Measurements from ENCODE around the gene ZBTB1. TPM values are rescaled to one million over a fixed set of nuclear protein-coding genes. Genes with fewer than 3 reads are reported as not detected.

ZBTB1 gene
- total RNA-seq, 1 experiment from 2014 or later, result 26.0 TPM

DNA sequence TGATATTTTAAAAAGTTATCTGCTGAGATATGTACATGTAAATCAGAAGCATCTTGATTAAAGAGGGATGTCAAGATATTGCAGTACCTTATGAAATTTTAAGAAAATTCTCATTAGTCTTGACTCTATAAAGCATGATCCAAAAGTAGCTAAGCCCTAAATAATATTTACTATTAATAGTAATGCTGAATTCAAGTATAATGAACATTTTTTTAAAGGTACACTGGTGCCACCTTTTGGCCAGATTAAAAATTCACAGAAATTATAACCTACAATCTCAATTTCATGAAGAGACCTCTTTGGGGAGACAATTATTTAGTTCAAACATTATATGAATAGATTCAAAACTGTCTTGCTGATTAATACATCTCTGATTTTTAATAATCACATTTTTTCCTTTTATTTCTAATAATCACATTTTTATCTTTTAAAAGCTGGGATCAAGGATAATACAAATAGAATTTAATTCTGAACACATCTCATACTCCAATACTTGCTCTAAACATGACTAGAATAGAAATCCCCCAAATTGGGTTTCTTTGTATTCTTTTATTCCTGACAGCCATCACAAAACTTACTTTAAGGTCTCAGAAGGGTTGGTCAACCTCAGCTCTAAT is 25.8 kb upstream of the ZBTB1 start:
- Histone ChIP-seq H3K9me2 (replicated peaks; ENCODE audit: low read length) (no peaks in the 10 kb centered on the region), H3K4me1 (ENCODE audit: insufficient read depth, low read length) (no peaks in the 10 kb centered on the region), H3K4me3 (ENCODE audit: low read length) (no peak overlapping the region), H3K4me2 (ENCODE audit: low read length) (no peak overlapping the region), H3K27ac (ENCODE audit: low read length) (no peak overlapping the region), H3K27me3 (ENCODE audit: low read length) (no peaks in the 10 kb centered on the region), H3K36me3 (ENCODE audit: low read depth, low read length) (no peaks in the 10 kb centered on the region), H2AFZ (ENCODE audit: low read length) (no peak overlapping the region), H3F3A (ENCODE audit: low read length, unreplicated experiment) (no peaks in the 10 kb centered on the region), H3K79me2 (ENCODE audit: low read length) (no peaks in the 10 kb centered on the region), H3K9ac (ENCODE audit: low read length) (no peak overlapping the region), H4K20me1 (ENCODE audit: low read length) (no peaks in the 10 kb centered on the region), H3K9me3 (ENCODE audit: low read length) (no peaks in the 10 kb centered on the region)
- ChIA-PET POLR2A (ENCODE audit: unreplicated experiment) (interaction anchor here (0.8 kb wide), 1 partner anchor 322 kb away, joined by 4 read pairs; no protein-coding TSS in a partner anchor), CTCF (interaction anchor here (0.6 to 2.3 kb wide), 7 partner anchors 12 to 469 kb away, joined by 3 to 17 read pairs (median 4); no protein-coding TSS in a partner anchor)
- no TSS peak for BruUV-seq (replicated peaks)
- ATAC-seq (peak; percentile 60), DNase-seq (peak; percentile 64)
- intact Hi-C loops (cut with micrococcal nuclease), result loop anchor here (1.0 to 10.0 kb wide), 4 partner anchors 49 to 684 kb away; no protein-coding TSS in a partner anchor
- TF ChIP-seq, protein P1, sequence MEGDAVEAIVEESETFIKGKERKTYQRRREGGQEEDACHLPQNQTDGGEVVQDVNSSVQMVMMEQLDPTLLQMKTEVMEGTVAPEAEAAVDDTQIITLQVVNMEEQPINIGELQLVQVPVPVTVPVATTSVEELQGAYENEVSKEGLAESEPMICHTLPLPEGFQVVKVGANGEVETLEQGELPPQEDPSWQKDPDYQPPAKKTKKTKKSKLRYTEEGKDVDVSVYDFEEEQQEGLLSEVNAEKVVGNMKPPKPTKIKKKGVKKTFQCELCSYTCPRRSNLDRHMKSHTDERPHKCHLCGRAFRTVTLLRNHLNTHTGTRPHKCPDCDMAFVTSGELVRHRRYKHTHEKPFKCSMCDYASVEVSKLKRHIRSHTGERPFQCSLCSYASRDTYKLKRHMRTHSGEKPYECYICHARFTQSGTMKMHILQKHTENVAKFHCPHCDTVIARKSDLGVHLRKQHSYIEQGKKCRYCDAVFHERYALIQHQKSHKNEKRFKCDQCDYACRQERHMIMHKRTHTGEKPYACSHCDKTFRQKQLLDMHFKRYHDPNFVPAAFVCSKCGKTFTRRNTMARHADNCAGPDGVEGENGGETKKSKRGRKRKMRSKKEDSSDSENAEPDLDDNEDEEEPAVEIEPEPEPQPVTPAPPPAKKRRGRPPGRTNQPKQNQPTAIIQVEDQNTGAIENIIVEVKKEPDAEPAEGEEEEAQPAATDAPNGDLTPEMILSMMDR (conservative IDR thresholded peaks at IDR 0.05; ENCODE audit: low read depth, low read length), result peak; percentile 73
- TF ChIP-seq EZH2phosphoT487 (IDR thresholded peaks at IDR 0.05; ENCODE audit: borderline replicate concordance, low read length), result no peak

DNA sequence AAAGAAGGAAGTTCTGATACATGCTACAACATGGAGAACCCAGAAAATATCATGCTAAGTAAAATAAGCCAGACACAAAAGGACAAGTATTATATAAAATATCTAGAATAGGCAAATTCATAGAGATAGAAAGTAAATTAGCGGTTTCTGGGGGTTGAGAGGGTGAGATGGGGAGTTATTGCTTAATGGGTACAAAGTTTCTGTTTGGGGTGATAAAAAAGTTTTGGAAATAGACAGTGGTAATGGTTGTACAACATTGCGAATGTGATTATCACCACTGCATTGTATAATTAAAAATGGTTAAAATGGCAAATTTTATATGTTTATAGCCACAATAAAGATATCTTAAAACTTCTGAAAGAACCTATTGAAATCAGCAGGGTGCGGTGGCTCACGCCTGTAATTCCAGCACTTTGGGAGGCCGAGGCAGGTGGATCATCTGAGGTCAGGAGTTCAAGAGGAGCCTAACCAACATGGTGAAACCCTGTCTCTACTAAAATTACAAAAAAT is 15.9 kb upstream of the ZBTB1 start:
- CTCF ChIA-PET, result no interaction called here

DNA sequence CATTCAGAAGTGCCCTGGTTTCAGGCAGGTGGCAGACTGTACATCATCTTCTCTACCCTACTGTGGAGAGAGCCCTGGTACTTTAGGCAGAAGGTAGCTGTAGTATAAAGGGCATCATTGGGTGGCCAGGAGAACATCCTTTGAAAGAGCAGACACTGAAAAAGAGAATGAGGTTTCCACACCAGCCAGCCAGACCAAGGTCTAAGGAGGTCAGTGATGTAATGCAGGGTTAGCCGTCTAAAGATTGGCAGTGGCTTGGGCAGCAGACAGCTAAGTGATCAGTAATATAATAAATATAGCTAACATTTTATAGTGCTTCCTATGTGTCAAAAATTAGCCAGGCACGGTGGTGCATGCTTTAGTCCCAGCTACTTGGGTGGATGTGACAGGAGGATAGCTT is 12.9 kb upstream of the ZBTB1 start:
- H3K4me1 ChIP-seq (ENCODE audit: insufficient read depth, low read length), result no peaks in the 10 kb centered on the region
- H3K27me3 ChIP-seq (ENCODE audit: low read length), result no peaks in the 10 kb centered on the region
- H3K4me2 ChIP-seq (ENCODE audit: low read length), result no peak overlapping the region
- no peaks in the 10 kb centered on the region for H4K20me1 ChIP-seq (ENCODE audit: low read length)
- no peak overlapping the region for H3K27ac ChIP-seq (ENCODE audit: low read length)
- POLR2A ChIA-PET (ENCODE audit: unreplicated experiment), result no interaction called here
- no peaks in the 10 kb centered on the region for H3F3A ChIP-seq (ENCODE audit: low read length, unreplicated experiment)
- H3K9me3 ChIP-seq (ENCODE audit: low read length), result no peaks in the 10 kb centered on the region
- no peaks in the 10 kb centered on the region for H3K79me2 ChIP-seq (ENCODE audit: low read length)
- no peaks in the 10 kb centered on the region for H3K9me2 ChIP-seq (replicated peaks; ENCODE audit: low read length)
- H2AFZ ChIP-seq (ENCODE audit: low read length), result no peak overlapping the region
- no peak for TF ChIP-seq EZH2phosphoT487 (IDR thresholded peaks at IDR 0.05; ENCODE audit: borderline replicate concordance, low read length)
- TF ChIP-seq EZH2 (IDR thresholded peaks at IDR 0.05; ENCODE audit: low read length, unreplicated experiment), result no peak
- TF ChIP-seq, protein P1 (conservative IDR thresholded peaks at IDR 0.05; ENCODE audit: low read depth, low read length), result no peak
- BruUV-seq (replicated peaks), result no TSS peak
- no peak overlapping the region for H3K9ac ChIP-seq (ENCODE audit: low read length)
- DNase-seq (no peak), ATAC-seq (no peak)
- H3K36me3 ChIP-seq (ENCODE audit: low read depth, low read length), result peaks cover 22% of the 10 kb centered on the region
- intact Hi-C loops (cut with micrococcal nuclease), result no loop called here
- H3K4me3 ChIP-seq (ENCODE audit: low read length), result no peak overlapping the region
- CTCF ChIA-PET, result no interaction called here

More for the DNA sequence above, 15.9 kb upstream of the ZBTB1 start:
- DNase-seq, result no peak
- Histone ChIP-seq H3K4me2 (ENCODE audit: low read length) (no peak overlapping the region), H3K9me3 (ENCODE audit: low read length) (no peaks in the 10 kb centered on the region), H3K4me1 (ENCODE audit: insufficient read depth, low read length) (no peaks in the 10 kb centered on the region), H2AFZ (ENCODE audit: low read length) (no peak overlapping the region), H3K27me3 (ENCODE audit: low read length) (no peaks in the 10 kb centered on the region), H3K27ac (ENCODE audit: low read length) (no peak overlapping the region), H4K20me1 (ENCODE audit: low read length) (no peaks in the 10 kb centered on the region), H3K36me3 (ENCODE audit: low read depth, low read length) (peaks cover 18% of the 10 kb centered on the region), H3K9me2 (replicated peaks; ENCODE audit: low read length) (no peaks in the 10 kb centered on the region), H3F3A (ENCODE audit: low read length, unreplicated experiment) (no peaks in the 10 kb centered on the region), H3K9ac (ENCODE audit: low read length) (no peak overlapping the region), H3K4me3 (ENCODE audit: low read length) (no peak overlapping the region), H3K79me2 (ENCODE audit: low read length) (no peaks in the 10 kb centered on the region)
- ATAC-seq, result no peak
- intact Hi-C loops (cut with micrococcal nuclease), result no loop called here
- no TSS peak for BruUV-seq (replicated peaks)
- POLR2A ChIA-PET (ENCODE audit: unreplicated experiment), result no interaction called here
- TF ChIP-seq EZH2phosphoT487 (IDR thresholded peaks at IDR 0.05; ENCODE audit: borderline replicate concordance, low read length) (no peak), EZH2 (IDR thresholded peaks at IDR 0.05; ENCODE audit: low read length, unreplicated experiment) (no peak)
- TF ChIP-seq, protein P1 (conservative IDR thresholded peaks at IDR 0.05; ENCODE audit: low read depth, low read length), result no peak

All from PC-3 (cell line).